Prostate gland (tissue), 2 donors: ENCODE data around the gene ARHGAP32.
A peak's percentile ranks its signal among the peaks of the same experiment; 100 is the strongest.

Experiments used
- CTCF ChIP-seq, 4 experiments: fragments of 200-600 bp in 2 of 4; fragments of 450-650 bp in 2 of 4; sonication (generic) in 2 of 4; IDR thresholded peaks; 1 replicate in 3 of 4; 2 replicates in 1 of 4; pipeline ENCODE4 v1.5.1; 2016 to 2019; ENCODE audit warnings: antibody characterized with exemption in 4 of 4, mild to moderate bottlenecking in 2 of 4, moderate library complexity in 2 of 4
- POLR2AphosphoS5 ChIP-seq: sonication (generic); formaldehyde crosslinking; IDR thresholded peaks from one replicate; pipeline ENCODE4 v1.6.1; 2017; ENCODE audit warnings: antibody characterized with exemption

- TF ChIP-seq POLR2AphosphoS5: peak; percentile 12
- TF ChIP-seq CTCF (IDR thresholded peaks at IDR 0.05): peak; percentile 32 to 85 (median 82)
Observed at GRCh38 chr11:129117595-129118350, 74.4 kb downstream of the ARHGAP32 start.
